GM21825 (cell line): Measurements from ENCODE around the gene TROAP.
"Not testable (repeated sequence)": the region's sequence is repeated elsewhere in the genome, so short reads cannot be mapped to it uniquely, and the experiment has no call there.

Experiments used
- ATAC-seq: cut with Tn5 transposase; IDR thresholded peaks from one replicate; pipeline ENCODE4 v1.9.1; 2021; ENCODE audit warnings: mild to moderate bottlenecking, moderate library complexity; ENCODE audit not compliant: unreplicated experiment

Gene TROAP, protein sequence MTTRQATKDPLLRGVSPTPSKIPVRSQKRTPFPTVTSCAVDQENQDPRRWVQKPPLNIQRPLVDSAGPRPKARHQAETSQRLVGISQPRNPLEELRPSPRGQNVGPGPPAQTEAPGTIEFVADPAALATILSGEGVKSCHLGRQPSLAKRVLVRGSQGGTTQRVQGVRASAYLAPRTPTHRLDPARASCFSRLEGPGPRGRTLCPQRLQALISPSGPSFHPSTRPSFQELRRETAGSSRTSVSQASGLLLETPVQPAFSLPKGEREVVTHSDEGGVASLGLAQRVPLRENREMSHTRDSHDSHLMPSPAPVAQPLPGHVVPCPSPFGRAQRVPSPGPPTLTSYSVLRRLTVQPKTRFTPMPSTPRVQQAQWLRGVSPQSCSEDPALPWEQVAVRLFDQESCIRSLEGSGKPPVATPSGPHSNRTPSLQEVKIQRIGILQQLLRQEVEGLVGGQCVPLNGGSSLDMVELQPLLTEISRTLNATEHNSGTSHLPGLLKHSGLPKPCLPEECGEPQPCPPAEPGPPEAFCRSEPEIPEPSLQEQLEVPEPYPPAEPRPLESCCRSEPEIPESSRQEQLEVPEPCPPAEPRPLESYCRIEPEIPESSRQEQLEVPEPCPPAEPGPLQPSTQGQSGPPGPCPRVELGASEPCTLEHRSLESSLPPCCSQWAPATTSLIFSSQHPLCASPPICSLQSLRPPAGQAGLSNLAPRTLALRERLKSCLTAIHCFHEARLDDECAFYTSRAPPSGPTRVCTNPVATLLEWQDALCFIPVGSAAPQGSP

GRCh38 chr12:49322708-49323523 is at the start of gene TROAP:
Gene TROAP, plus strand, starts transcription at chr12:49323255. Its CDS starts 354 bp downstream, at chr12:49323609.
- ATAC-seq, result peak; percentile 97

- ATAC-seq, result no peak
These were observed 49.2 kb upstream of the TROAP start for GRCh38 chr12:49273726-49274395.

- ATAC-seq, result no peak
These were observed 48.5 kb upstream of the TROAP start for GRCh38 chr12:49274396-49275069.

DNA sequence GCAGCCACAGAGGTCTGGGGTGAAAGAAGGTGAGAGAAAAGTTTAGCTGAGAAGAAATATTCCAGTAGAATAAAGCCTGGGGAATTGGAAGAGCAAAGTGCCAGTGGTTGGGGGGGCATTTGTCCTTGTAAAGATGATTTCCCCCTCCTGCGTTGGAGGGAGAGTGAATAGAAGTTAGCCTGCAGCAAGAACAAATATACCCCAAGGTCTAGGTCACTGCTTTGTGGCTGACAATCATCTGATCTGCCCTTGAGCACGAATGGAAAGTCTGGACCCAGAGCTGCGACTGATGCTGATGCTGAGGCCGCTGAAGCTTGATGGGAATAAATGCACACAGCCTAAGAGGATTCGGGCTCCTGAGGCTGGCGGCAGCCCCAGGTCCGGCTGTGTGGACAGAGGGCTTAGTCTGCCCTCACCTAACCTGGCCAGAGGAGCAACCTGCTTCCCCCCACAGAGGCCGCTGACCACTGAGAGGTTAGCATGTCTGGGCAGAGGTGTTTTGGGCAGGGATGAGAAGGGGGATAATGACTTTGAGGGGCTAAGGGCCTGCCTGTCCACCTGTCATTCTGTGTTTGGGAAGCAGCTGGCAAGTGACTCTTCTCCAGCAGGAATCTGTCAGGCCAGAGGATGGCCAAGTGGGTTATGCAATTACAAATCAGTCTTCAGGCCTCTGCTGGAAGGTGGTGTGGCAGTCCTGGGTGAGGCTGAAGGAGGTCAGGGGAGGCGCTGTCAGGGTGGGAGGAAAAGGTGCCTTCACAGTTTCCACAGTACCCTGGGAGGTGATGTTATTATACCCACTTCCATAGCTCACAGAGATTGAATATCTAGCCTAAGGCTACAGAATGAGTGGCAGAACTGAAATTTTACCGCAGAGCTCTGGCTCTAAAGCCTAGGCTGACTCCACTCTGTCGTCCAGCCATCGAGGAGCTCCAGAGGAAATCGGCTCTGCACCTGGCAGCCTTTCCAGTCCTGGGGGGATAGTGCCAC is 46.5 kb upstream of the TROAP start:
- no peak for ATAC-seq

DNA sequence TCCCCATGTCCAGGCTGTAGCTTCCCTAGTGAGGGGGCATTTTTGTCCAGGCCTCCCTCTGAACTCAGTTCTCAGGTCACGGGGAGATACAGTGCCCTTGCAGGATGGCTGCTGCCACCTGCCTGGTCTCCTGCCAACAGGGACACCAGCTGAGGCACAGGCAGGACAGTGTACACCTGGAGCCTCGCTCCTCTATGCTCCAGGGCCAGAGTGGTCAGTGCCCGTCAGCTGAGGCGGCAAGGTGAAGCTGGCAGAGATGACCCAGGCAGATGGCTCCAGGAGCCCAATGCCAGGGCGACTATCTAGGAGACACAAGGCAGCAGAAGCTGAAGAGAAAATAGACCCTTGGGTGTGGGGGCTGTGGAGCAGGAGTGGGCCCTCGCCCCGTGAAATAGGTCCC is 45.6 kb upstream of the TROAP start:
- no peak for ATAC-seq

- no peak for ATAC-seq
These were observed 43.3 kb upstream of the TROAP start for GRCh38 chr12:49279706-49280159.

DNA sequence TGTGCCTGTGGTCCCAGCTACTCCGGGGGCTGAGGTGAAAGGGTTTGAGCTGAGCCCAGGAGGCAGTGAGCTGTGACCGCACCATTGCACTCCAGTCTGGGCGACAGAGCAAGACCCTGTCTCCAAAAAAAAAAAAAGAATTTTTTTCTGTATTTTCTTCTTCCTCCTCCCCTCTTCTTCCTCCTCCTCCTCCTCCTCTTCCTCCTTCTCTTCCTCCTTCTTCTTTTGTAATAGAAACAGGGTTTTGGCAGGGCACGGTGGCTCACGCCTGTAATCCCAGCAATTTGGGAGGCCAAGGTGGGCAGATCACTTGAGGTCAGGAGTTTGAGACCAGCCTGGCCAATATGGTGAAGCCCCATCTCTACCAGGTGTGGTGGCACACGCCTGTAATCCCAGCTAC is 42.5 kb upstream of the TROAP start:
- not testable (repeated sequence) for ATAC-seq

GRCh38 chr12:49282302-49282701 is 40.8 kb upstream of the TROAP start:
- no peak for ATAC-seq

DNA sequence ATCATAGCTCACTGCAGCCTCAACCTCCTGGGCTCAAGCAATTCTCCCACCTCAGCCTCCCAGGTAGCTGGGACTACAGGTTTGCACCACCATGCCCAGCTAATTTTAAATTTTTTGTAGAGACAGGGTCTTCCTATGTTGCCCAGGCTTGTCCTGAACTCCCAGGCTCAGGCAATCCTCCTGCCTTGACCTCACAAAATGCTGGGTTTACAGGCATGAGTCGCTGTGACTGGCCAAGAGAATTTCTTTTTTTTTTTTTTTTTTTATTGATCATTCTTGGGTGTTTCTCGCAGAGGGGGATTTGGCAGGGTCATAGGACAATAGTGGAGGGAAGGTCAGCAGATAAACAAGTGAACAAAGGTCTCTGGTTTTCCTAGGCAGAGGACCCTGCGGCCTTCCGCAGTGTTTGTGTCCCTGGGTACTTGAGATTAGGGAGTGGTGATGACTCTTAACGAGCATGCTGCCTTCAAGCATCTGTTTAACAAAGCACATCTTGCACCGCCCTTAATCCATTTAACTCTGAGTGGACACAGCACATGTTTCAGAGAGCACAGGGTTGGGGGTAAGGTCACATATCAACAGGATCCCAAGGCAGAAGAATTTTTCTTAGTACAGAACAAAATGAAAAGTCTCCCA is 40.2 kb upstream of the TROAP start:
- ATAC-seq, result not testable (repeated sequence)

DNA sequence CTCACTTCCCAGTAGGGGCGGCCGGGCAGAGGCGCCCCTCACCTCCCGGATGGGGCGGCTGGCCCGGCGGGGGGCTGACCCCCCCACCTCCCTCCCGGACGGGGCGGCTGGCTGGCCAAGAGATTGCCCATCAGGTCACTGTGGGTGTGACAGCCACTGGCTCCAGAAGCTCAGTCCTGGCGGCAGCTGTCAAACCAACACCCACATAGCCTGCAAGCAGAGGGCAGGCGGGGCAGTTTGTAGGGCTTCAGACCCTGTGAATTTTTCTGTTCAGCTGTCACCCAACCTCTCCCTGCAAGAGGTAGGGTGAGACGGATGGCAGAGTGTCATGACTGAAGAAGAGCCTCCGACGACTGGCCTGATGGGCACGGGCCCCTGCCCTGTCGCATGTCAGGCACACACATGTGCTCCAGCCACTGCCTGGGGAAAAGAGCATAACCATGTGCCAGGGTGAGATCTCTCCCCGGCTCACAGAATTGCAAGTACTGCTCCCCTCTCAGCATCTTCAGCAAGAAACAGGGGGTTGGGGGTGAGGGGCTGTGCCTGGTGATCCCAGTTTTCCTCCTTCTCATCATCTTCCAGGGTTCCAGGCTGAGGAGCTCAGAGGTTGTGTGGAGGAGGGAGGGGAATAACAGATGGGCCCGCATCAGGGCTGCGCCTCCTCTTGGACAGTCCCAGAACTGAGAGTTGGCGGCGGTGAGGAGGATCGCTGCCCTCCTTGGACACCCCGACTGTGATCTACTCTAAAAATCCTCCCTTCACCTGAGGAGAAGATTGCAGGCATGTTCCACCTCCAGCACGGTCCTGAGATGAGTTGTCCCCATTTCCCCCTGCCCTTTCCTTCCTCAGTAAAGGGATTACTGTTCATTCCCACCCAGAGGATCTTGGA is 39.3 kb upstream of the TROAP start:
- no peak for ATAC-seq

- no peak for ATAC-seq
These were observed 38.4 kb upstream of the TROAP start for GRCh38 chr12:49284672-49285071.

DNA sequence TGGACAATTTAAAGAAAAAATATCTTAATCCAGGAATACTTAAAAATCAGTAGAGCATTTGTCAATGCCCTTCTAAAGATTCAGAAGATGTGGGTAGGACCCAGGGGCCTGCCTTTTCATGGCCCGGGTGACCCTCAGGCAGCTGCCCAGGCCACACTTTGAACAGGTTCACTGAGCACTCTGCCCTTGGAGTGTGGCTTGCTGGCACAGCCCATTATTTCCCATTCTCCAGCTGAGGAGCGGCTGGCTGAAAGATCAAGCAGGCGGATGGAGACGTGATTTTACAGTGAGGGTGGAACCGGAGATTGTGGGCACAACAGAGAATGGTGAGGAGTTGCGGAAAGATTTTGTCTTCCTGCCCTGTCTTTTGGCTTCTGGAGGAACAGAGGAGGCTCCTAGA is 35.2 kb upstream of the TROAP start:
- ATAC-seq, result no peak

- ATAC-seq, result no peak
These were observed 34.6 kb upstream of the TROAP start for GRCh38 chr12:49288412-49288853.

GRCh38 chr12:49288922-49289555 is 34.0 kb upstream of the TROAP start:
- ATAC-seq, result no peak

- no peak for ATAC-seq
These were observed 30.4 kb upstream of the TROAP start for GRCh38 chr12:49292729-49293055.

- ATAC-seq, result no peak
These were observed 29.7 kb upstream of the TROAP start for GRCh38 chr12:49293056-49293956.
